LNCAP (cell line): ENCODE results near the gene ARSI.

ENCODE experiments used
- CTCF ChIP-seq: fragments of 450-650 bp; IDR thresholded peaks from 2 replicates; pipeline ENCODE4 v1.5.1; 2017; ENCODE audit warnings: mild to moderate bottlenecking

ARSI gene

DNA sequence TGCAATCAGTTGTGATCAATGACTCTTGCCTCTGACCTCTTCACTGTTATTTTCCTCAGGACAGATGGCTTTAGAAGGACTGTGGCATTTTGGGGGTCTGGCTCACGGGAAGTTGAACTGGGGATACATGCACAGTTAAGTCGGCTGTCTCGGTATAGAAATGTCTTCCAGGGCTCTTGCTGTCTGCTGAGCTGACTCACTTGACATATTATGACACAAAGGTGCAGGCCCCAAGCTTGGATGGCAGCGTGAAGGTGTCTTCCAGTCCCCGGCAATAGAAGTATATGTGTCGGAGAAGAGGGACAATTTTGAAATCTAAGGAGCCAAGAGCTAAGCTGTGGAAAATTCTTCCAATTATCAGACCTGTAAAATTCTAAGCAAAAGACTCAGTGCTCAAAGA is 9.8 kb upstream of the ARSI start:
- TF ChIP-seq CTCF: no peak

GRCh38 chr5:150311015-150311692 is 8.4 kb upstream of the ARSI start:
- no peak for TF ChIP-seq CTCF

DNA sequence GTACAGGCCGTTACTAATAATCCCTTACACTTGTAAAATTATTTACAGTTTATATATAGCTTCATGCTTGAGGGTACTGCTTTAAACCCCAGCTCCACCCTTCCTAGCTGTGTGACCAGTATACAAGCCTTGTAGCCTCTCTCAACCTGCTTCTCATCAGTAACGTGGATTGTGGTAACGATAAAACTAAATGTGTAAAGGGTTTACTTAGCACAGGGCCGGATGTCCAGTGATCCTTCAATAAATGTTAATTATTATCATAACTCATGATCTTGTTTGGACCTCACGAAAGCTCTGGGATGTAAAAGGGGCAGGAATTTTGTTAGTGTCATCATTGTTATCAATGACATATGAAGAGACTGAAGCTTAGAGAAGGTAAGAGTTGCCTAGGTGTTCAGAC is 7.5 kb upstream of the ARSI start:
- TF ChIP-seq CTCF: no peak

- TF ChIP-seq CTCF: no peak
These were observed 7.2 kb upstream of the ARSI start for GRCh38 chr5:150309886-150310239.

GRCh38 chr5:150309101-150309885 is 6.6 kb upstream of the ARSI start:
- no peak for TF ChIP-seq CTCF

- TF ChIP-seq CTCF: no peak
These were observed 5.1 kb upstream of the ARSI start for GRCh38 chr5:150307617-150308426.

- TF ChIP-seq CTCF: no peak
These were observed 4.1 kb upstream of the ARSI start for GRCh38 chr5:150306775-150307174.
